GM10248 (cell line): Measurements from ENCODE around the gene ZBTB7B.

ENCODE experiments used
- CTCF ChIA-PET: fragments of 300-600 bp; sonication (Branson Sonifier 250); formaldehyde crosslinking; extraction: SDS; loops from one replicate; lab custom pipeline; 2021; ENCODE audit warnings: antibody characterized with exemption; lab: Yijun Ruan, JAX
- POLR2A ChIA-PET: fragments of 350-650 bp; sonication (Branson Sonifier 250); formaldehyde crosslinking; extraction: SDS; loops from one replicate; lab custom pipeline; 2020; ENCODE audit warnings: antibody characterized with exemption; lab: Yijun Ruan, JAX
- DNase-seq: peaks from one replicate; pipeline ENCODE4 v3.0.0; 2012; ENCODE audit errors: extremely low spot score
- TF ChIP-seq, protein P1 (sequence below): IDR thresholded peaks from 2 replicates; pipeline ENCODE4 v1.5.1; 2012; ENCODE audit warnings: mild to moderate bottlenecking, low read depth; ENCODE audit errors: extremely low read depth, missing control alignments, control extremely low read depth

The ZBTB7B gene

GRCh38 chr1:155012776-155013602 lies 10.4 kb downstream of the ZBTB7B start:
- TF ChIP-seq, protein P1, sequence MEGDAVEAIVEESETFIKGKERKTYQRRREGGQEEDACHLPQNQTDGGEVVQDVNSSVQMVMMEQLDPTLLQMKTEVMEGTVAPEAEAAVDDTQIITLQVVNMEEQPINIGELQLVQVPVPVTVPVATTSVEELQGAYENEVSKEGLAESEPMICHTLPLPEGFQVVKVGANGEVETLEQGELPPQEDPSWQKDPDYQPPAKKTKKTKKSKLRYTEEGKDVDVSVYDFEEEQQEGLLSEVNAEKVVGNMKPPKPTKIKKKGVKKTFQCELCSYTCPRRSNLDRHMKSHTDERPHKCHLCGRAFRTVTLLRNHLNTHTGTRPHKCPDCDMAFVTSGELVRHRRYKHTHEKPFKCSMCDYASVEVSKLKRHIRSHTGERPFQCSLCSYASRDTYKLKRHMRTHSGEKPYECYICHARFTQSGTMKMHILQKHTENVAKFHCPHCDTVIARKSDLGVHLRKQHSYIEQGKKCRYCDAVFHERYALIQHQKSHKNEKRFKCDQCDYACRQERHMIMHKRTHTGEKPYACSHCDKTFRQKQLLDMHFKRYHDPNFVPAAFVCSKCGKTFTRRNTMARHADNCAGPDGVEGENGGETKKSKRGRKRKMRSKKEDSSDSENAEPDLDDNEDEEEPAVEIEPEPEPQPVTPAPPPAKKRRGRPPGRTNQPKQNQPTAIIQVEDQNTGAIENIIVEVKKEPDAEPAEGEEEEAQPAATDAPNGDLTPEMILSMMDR = no peak
- CTCF ChIA-PET = interaction anchor here (1.0 to 13.5 kb wide), 7 partner anchors 9 to 453 kb away, joined by 3 to 175 read pairs (median 5); partner anchors contain the start of genes ADAM15, LENEP, PYGO2 and ZBTB7B
- POLR2A ChIA-PET = no interaction called here

DNA sequence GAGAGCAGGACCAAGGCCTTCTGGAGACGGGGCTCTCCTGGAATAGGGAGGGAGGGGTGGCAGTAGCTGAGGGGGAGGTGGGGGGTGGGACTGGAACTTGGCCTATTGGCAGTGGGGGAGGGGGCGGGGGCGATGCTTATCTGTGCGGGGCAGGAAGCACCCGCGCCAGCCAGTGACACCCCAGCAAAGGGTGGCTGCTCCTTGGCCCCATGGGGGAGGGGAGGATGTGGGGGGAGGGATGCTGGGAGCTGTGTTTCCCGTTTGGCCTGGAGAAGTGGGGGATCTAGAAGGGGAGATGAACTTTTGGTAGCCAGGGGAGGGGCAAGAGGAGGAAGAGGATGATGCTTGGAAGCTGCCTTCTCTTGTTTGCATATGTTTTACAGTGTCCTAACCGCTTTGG lies 11.0 kb downstream of the ZBTB7B start:
- TF ChIP-seq, protein P1 = no peak
- CTCF ChIA-PET = interaction anchor here (1.0 to 13.5 kb wide), 5 partner anchors 9 to 454 kb away, joined by 4 to 175 read pairs (median 5); partner anchors contain the start of genes ADAM15, LENEP, PYGO2 and ZBTB7B
- POLR2A ChIA-PET = no interaction called here
- no peak for DNase-seq

More at GRCh38 chr1:155012776-155013602, 10.4 kb downstream of the ZBTB7B start:
- no peak for DNase-seq

DNA sequence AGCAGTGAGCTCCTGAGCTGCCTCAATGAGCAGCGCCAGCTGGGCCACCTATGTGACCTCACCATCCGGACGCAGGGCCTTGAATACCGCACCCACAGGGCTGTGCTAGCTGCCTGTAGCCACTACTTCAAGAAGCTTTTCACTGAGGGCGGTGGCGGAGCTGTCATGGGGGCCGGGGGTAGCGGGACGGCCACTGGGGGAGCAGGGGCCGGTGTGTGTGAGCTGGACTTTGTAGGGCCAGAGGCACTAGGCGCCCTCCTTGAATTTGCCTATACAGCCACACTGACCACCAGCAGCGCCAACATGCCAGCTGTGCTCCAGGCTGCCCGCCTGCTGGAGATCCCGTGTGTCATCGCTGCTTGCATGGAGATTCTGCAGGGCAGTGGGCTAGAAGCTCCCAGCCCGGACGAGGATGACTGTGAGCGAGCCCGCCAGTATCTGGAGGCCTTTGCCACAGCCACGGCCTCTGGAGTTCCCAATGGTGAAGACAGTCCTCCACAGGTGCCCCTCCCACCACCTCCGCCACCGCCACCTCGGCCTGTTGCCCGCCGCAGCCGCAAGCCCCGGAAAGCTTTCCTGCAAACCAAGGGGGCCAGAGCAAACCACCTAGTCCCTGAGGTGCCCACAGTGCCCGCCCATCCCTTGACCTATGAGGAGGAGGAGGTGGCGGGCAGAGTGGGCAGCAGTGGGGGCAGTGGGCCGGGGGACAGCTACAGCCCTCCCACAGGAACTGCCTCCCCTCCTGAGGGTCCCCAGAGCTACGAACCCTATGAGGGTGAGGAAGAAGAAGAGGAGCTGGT lies 12.3 kb downstream of the ZBTB7B start:
- ChIA-PET POLR2A (interaction anchor here (0.7 kb wide), 1 partner anchor 371 kb away, joined by 3 read pairs; no protein-coding TSS in a partner anchor), CTCF (interaction anchor here (1.1 to 13.5 kb wide), 10 partner anchors 9 to 547 kb away, joined by 3 to 175 read pairs (median 18); partner anchors contain the start of genes ADAM15, LENEP, PYGO2 and ZBTB7B)
- TF ChIP-seq, protein P1 = no peak
- no peak for DNase-seq

- POLR2A ChIA-PET = interaction anchor here (0.7 kb wide), 1 partner anchor 372 kb away, joined by 3 read pairs; no protein-coding TSS in a partner anchor
- CTCF ChIA-PET = interaction anchor here (0.7 to 13.5 kb wide), 22 partner anchors 8 to 547 kb away, joined by 3 to 175 read pairs (median 8); partner anchors contain the start of genes ADAM15, DCST1, DCST2 and KRTCAP2
- DNase-seq = no peak
- TF ChIP-seq, protein P1 = no peak
These were observed 13.1 kb downstream of the ZBTB7B start for GRCh38 chr1:155015527-155016230.

GRCh38 chr1:155016231-155016831 lies 13.7 kb downstream of the ZBTB7B start:
- ChIA-PET CTCF (interaction anchor here (0.7 to 13.5 kb wide), 35 partner anchors 9 to 548 kb away, joined by 3 to 175 read pairs (median 7); partner anchors contain the start of genes ADAM15, DCST1, DCST2 and EFNA3), POLR2A (interaction anchor here (1.3 kb wide), 1 partner anchor 69 kb away, joined by 4 read pairs; no protein-coding TSS in a partner anchor)
- DNase-seq = no peak
- TF ChIP-seq, protein P1 = no peak
